NB4 (cell line): Measurements from ENCODE around the gene GMPPB.

ENCODE experiments used
- MYC ChIP-seq: IDR thresholded peaks from 2 replicates; pipeline ENCODE4 v1.6.1; 2011; ENCODE audit warnings: low read depth, low read length
- TF ChIP-seq, protein P1 (sequence below): IDR thresholded peaks from one replicate; pipeline ENCODE4 v1.5.1; 2012; ENCODE audit warnings: low read depth, low read length

DNA sequence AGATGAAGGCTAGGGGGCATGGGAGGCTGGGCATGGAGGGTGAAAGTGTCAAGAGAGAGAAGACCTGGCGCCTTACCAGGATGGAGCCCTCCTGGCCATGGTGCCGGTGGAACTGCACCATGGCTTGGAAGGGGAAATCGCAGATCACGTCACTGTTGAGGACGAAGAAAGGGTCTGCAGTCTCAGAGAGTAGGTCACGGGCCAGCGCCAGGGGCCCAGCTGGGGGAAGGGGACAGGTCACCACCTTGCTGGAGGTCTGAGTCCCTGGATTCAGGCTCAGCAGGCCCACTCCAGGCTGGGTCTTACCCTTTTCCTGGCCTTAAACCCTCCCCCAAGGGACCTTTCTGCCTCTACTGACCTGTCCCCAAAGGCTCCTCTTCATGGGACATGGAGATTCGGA, 855 bp downstream of the GMPPB start:
- TF ChIP-seq, protein P1, sequence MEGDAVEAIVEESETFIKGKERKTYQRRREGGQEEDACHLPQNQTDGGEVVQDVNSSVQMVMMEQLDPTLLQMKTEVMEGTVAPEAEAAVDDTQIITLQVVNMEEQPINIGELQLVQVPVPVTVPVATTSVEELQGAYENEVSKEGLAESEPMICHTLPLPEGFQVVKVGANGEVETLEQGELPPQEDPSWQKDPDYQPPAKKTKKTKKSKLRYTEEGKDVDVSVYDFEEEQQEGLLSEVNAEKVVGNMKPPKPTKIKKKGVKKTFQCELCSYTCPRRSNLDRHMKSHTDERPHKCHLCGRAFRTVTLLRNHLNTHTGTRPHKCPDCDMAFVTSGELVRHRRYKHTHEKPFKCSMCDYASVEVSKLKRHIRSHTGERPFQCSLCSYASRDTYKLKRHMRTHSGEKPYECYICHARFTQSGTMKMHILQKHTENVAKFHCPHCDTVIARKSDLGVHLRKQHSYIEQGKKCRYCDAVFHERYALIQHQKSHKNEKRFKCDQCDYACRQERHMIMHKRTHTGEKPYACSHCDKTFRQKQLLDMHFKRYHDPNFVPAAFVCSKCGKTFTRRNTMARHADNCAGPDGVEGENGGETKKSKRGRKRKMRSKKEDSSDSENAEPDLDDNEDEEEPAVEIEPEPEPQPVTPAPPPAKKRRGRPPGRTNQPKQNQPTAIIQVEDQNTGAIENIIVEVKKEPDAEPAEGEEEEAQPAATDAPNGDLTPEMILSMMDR = no peak
- no peak for TF ChIP-seq MYC
